ENCODE measurements around the gene SDK1. TPM values are rescaled to one million over a fixed set of nuclear protein-coding genes. Genes with fewer than 3 reads are reported as not detected.

Gene SDK1
- total RNA-seq, 3 donors from 2014 or later (not counting 1 experiment from before 2014, with no cell fraction given), result 0.05 to 0.11 TPM; not detected in 1

DNA sequence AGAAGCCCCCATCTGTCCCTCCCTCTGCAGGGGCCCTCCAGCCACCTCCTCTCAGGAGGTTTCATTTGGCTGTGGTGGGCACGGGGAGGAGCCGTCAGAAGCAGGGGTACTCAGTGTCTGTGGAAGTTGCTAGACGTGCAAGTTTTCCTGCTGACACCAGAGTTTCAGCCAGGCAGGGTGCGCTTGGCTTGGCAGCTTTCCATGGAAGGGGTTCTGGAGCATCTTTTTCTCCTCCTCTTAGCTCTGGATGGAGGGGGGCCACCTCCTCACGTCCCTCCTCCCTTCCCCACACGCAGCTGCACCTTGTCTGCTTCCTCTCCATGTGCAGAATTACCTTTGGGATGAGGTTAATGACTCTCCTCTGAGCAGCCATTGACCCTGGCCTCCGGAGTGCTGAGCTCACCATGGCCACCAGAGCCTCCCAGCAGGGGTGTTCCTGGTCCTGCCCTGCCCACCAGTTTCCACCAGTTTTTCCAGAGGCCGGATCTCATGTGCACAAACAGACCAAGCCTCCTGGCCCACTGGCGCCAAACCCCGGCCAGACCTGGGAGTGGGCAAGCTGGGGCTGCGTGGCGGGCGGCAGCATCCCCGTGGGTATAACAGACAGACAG, 801.3 kb downstream of the SDK1 start:
- Mint-ChIP-seq H3K27me3 (ENCODE audit: low read depth in 2 of 2) (peaks cover 0 to 3% of the 10 kb centered on the region in 2 donors), H3K36me3 (no peaks in the 10 kb centered on the region), H3K27ac (no peak overlapping the region), H3K4me1 (peaks cover 0 to 5% of the 10 kb centered on the region in 2 donors), H3K9me3 (no peaks in the 10 kb centered on the region), H3K4me3 (no peak overlapping the region)
- intact Hi-C loops (cut with micrococcal nuclease), result no loop called here
- H3K9me3 ChIP-seq (ENCODE audit: control insufficient read depth, insufficient read depth, low read length), result no peaks in the 10 kb centered on the region
- H3K36me3 ChIP-seq (ENCODE audit: control insufficient read depth, insufficient read depth, low read length), result no peaks in the 10 kb centered on the region
- WGBS (ENCODE audit: insufficient coverage), result 70% methylated on average over 14 of the region's 14 CpGs
- ATAC-seq (no peak), DNase-seq (no peak)
- no peak overlapping the region for H3K27ac ChIP-seq (ENCODE audit: low read length)
- H3K27me3 ChIP-seq (ENCODE audit: control insufficient read depth, insufficient read depth, low read length), result no peaks in the 10 kb centered on the region
- TF ChIP-seq, protein P1, sequence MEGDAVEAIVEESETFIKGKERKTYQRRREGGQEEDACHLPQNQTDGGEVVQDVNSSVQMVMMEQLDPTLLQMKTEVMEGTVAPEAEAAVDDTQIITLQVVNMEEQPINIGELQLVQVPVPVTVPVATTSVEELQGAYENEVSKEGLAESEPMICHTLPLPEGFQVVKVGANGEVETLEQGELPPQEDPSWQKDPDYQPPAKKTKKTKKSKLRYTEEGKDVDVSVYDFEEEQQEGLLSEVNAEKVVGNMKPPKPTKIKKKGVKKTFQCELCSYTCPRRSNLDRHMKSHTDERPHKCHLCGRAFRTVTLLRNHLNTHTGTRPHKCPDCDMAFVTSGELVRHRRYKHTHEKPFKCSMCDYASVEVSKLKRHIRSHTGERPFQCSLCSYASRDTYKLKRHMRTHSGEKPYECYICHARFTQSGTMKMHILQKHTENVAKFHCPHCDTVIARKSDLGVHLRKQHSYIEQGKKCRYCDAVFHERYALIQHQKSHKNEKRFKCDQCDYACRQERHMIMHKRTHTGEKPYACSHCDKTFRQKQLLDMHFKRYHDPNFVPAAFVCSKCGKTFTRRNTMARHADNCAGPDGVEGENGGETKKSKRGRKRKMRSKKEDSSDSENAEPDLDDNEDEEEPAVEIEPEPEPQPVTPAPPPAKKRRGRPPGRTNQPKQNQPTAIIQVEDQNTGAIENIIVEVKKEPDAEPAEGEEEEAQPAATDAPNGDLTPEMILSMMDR (IDR thresholded peaks at IDR 0.05), result no peak
- no peak overlapping the region for H3K4me3 ChIP-seq (ENCODE audit: low read length)
- H3K4me1 ChIP-seq (ENCODE audit: control insufficient read depth, insufficient read depth, low read length), result no peaks in the 10 kb centered on the region

DNA sequence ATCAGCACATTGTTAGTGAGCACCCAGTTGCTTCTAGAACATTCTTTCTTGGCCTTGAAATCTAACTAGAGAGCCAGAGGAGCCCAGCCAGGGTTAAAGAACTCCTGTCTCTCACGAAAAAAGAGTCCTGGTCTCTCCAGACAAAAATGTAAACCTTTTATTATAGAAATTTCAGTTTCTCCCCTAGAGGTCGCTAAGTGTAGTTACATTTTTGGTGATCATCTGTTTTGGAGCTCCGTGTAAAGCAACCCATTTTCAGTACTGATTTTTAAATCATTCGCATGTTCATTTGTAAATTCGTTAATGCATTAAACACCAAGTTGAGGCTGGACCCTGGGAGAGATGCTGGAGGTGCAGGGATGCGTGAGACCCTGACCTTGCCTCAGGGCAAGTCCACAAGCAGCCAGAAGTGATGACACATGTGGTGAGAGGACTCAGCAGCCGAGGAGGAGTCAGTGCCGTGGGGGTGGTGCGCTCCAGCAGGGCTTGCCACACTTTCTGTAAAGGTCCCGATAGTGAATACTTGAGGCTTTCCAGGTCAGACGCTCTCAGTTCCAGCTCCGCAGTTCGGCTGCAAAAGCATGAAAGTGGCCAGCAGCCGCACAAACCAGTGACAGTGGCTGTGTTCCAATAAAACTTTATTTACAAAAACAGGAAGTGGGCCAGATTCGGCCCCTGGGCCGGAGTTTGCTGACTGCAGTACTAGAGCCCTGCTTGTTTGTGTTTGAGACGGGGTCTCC, 802.5 kb downstream of the SDK1 start:
- Mint-ChIP-seq H3K4me3 (no peak overlapping the region), H3K9me3 (no peaks in the 10 kb centered on the region), H3K27ac (no peak overlapping the region), H3K27me3 (ENCODE audit: low read depth in 2 of 2) (peaks cover 0 to 6% of the 10 kb centered on the region in 2 donors), H3K36me3 (no peaks in the 10 kb centered on the region), H3K4me1 (no peaks in the 10 kb centered on the region)
- WGBS (ENCODE audit: insufficient coverage), result 83% methylated on average over 16 of the region's 17 CpGs
- Histone ChIP-seq H3K4me3 (ENCODE audit: low read length) (no peak overlapping the region), H3K27me3 (ENCODE audit: control insufficient read depth, insufficient read depth, low read length) (no peaks in the 10 kb centered on the region), H3K4me1 (ENCODE audit: control insufficient read depth, insufficient read depth, low read length) (no peaks in the 10 kb centered on the region), H3K27ac (ENCODE audit: low read length) (no peak overlapping the region), H3K36me3 (ENCODE audit: control insufficient read depth, insufficient read depth, low read length) (no peaks in the 10 kb centered on the region), H3K9me3 (ENCODE audit: control insufficient read depth, insufficient read depth, low read length) (no peaks in the 10 kb centered on the region)
- intact Hi-C loops (cut with micrococcal nuclease), result no loop called here
- ATAC-seq, result no peak
- no peak for DNase-seq
- TF ChIP-seq, protein P1 (IDR thresholded peaks at IDR 0.05), result no peak

- no peak overlapping the region for H3K27ac ChIP-seq (ENCODE audit: low read length)
- TF ChIP-seq, protein P1 (IDR thresholded peaks at IDR 0.05), result no peak
- 92% methylated on average over 11 of the region's 11 CpGs for WGBS (ENCODE audit: insufficient coverage)
- Mint-ChIP-seq H3K4me3 (no peak overlapping the region), H3K27ac (no peak overlapping the region), H3K9me3 (no peaks in the 10 kb centered on the region), H3K36me3 (no peaks in the 10 kb centered on the region), H3K4me1 (no peaks in the 10 kb centered on the region), H3K27me3 (ENCODE audit: low read depth in 2 of 2) (peaks cover 0 to 3% of the 10 kb centered on the region in 2 donors)
- no peak overlapping the region for H3K4me3 ChIP-seq (ENCODE audit: low read length)
- intact Hi-C loops (cut with micrococcal nuclease), result no loop called here
- no peaks in the 10 kb centered on the region for H3K9me3 ChIP-seq (ENCODE audit: control insufficient read depth, insufficient read depth, low read length)
- H3K27me3 ChIP-seq (ENCODE audit: control insufficient read depth, insufficient read depth, low read length), result no peaks in the 10 kb centered on the region
- no peak for DNase-seq
- H3K4me1 ChIP-seq (ENCODE audit: control insufficient read depth, insufficient read depth, low read length), result no peaks in the 10 kb centered on the region
- no peaks in the 10 kb centered on the region for H3K36me3 ChIP-seq (ENCODE audit: control insufficient read depth, insufficient read depth, low read length)
- no peak for ATAC-seq
Measured at GRCh38 chr7:4107839-4108238, 806.8 kb downstream of the SDK1 start.
